Adrenal gland (tissue), 5 donors: ENCODE results near the gene MARCKSL1.

Experiments
- POLR2A ChIP-seq, 2 donors: fragments of 450-650 bp; IDR thresholded peaks; one replicate each; pipeline ENCODE4 v1.6.1; 2017; ENCODE audit warnings: antibody characterized with exemption in 2 of 2, mild to moderate bottlenecking in 2 of 2, moderate library complexity in 1 of 2
- TF ChIP-seq, protein P1 (sequence below), 6 experiments: fragments of 450-650 bp in 4 of 6; fragments of 200-600 bp in 2 of 6; sonication (generic) in 1 of 6; IDR thresholded peaks; 1 replicate in 5 of 6; 2 replicates in 1 of 6; pipeline versions ENCODE4 v1.5.1 to v1.8.0; 2016 to 2021; ENCODE audit warnings: antibody characterized with exemption in 6 of 6, mild to moderate bottlenecking in 2 of 6, moderate library complexity in 1 of 6
- donor health status: DM: no; HTN: no; CAD: no.

DNA sequence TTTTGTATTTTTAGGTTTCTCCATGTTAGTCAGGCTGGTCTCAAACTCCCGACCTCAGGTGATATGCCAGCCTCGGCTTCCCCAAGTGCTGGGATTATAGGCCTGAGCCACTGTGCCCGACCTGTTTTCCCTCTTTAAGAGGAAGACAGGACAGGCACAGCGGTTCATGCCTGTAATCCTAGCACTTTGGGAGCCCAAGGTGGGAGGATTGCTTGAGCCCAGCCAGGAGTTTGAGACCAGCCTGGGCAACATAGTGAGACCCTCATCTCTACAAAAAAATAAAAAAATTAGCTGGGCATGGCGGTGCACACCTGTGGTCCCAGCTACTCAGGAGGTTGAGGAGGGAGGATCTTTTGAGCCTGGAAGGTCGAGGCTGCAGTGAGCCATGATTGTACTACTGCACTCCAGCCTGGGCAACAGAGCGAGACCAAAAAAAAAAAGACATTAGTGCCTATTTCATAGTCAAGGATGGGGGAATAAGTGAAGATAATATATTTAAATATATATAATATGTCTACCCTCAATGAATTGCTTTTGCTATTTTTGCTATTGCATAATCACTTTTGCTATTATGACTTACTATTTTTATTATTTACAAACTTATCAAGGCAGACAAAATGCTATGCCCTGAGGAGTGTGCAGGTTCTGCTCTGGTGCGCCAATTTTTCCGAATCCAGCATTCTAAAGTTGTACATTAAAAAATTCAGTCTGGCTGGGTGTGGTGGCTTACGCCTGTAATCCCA lies 17.7 kb downstream of the MARCKSL1 start:
- no peak for TF ChIP-seq POLR2A (IDR thresholded peaks at IDR 0.05)
- TF ChIP-seq, protein P1, sequence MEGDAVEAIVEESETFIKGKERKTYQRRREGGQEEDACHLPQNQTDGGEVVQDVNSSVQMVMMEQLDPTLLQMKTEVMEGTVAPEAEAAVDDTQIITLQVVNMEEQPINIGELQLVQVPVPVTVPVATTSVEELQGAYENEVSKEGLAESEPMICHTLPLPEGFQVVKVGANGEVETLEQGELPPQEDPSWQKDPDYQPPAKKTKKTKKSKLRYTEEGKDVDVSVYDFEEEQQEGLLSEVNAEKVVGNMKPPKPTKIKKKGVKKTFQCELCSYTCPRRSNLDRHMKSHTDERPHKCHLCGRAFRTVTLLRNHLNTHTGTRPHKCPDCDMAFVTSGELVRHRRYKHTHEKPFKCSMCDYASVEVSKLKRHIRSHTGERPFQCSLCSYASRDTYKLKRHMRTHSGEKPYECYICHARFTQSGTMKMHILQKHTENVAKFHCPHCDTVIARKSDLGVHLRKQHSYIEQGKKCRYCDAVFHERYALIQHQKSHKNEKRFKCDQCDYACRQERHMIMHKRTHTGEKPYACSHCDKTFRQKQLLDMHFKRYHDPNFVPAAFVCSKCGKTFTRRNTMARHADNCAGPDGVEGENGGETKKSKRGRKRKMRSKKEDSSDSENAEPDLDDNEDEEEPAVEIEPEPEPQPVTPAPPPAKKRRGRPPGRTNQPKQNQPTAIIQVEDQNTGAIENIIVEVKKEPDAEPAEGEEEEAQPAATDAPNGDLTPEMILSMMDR (IDR thresholded peaks at IDR 0.05): no peak
